Spleen (tissue), 7 donors: ENCODE results near the gene SETX.

ENCODE experiments used
- CTCF ChIP-seq, 11 experiments: fragments of 200-600 bp in 7 of 11; fragments of 450-650 bp in 4 of 11; sonication (generic) in 4 of 11; IDR thresholded peaks in 8 of 11; conservative IDR thresholded peaks in 3 of 11; 1 replicate in 7 of 11; 2 replicates in 4 of 11; pipeline versions ENCODE4 v1.4.0 to v1.8.0; 2016 to 2021; ENCODE audit warnings: antibody characterized with exemption in 11 of 11, inconsistent platforms in 4 of 11, mild to moderate bottlenecking in 1 of 11
- POLR2A ChIP-seq, 3 donors: fragments of 450-650 bp; IDR thresholded peaks; one replicate each; pipeline ENCODE4 v1.5.1; 2017; ENCODE audit warnings: antibody characterized with exemption in 3 of 3, mild to moderate bottlenecking in 1 of 3
- POLR2AphosphoS5 ChIP-seq, 3 donors: sonication (generic); formaldehyde crosslinking; IDR thresholded peaks; one replicate each; pipeline ENCODE4 v1.5.1; 2017; ENCODE audit warnings: antibody characterized with exemption in 3 of 3
- donor health status: DM: no; HTN: no; CAD: no; lungs with moderate emphysema.
- donor health status: DM: no; HTN: no; CAD: no.
- donor health status: DM: no; HTN: no; CAD: no.

- TF ChIP-seq CTCF (IDR thresholded peaks at IDR 0.05 in 8 of 11, conservative IDR thresholded peaks at IDR 0.05 in 3 of 11) (peak in 7 of 11 experiments; percentile 16 to 56 (median 34)), POLR2A (IDR thresholded peaks at IDR 0.05) (peak; percentile 89 to 96 (median 94)), POLR2AphosphoS5 (IDR thresholded peaks at IDR 0.05) (peak; percentile 97 to 99 (median 98))
Measured at GRCh38 chr9:132354637-132355355, at the start of gene SETX.
